Activated CD8-positive, alpha-beta memory T cell treated with anti-CD3 and anti-CD28 coated beads for 48 hours (primary cell): ENCODE results near the gene ZNF528.
A peak's percentile ranks its signal among the peaks of the same experiment; 100 is the strongest.

ENCODE experiments used
- DNase-seq, 3 experiments: peaks; one replicate each; pipeline ENCODE4 v3.0.0-alpha.2; 2020; ENCODE audit warnings: low read depth in 2 of 3, low spot score in 2 of 3

Gene ZNF528

DNA sequence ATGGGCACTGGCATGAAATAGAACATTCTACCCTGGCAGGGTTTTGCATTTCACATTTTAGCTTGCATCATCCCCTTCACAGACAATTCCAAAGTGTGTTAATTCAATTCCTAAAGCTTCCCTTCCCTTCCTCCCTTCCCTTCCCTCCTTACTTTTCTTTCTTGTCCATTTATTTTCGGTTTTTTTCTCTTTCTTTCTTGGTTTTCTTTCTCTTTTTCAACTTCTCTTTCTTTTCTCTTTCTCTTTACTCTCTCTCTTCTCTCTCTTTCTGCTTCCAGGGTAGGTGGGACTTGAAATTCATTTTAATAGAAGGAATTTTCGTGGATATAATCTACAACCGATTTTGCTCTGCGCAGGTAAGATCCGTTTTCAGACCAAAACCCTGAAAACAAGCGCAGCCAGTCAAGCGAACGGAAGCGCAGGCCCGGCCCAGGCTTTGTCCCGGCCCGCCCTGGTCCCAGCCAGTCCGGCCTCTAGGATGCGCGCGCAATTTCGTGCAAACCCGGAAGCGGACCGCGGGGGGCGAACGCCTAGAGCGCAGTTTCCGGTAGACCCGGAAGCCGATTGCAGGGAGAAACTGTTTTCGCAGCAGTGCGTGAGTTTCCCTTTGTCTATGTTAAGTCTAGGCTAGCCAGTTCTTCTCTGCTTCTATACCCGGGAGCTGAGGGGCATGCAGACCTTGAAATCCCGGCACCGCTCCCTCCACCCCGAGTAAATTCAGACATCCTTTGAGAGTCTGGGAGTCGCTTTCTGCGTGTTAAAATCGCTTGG, at the start of gene ZNF528:
ZNF528 (plus strand) TSS at position 540 of the 771 bp plus-strand sequence. CDS start 4,165 bp downstream, outside the sequence.
- DNase-seq: peak; percentile 81 to 93 (median 90)

DNA sequence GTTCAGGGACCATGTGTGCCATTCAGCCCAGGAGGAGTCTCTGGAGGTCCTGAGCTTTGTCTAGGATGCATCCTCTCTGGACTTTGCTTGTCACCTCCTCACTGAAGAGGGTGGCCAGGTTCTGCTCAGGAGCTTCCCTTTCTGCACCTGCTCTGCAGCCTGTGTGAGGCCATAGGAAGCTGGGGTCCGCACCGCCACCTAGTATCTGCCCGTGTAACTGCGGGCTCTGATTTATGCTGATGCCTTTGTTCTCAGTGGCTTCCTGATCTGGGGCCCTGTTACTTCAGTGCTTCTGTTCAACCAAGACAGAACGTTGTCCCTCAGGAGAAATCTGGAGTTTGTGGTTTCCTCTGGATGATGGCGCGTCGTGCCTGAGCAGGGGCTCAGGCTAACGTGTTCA, 46.1 kb upstream of the ZNF528 start:
- DNase-seq: no peak

DNA sequence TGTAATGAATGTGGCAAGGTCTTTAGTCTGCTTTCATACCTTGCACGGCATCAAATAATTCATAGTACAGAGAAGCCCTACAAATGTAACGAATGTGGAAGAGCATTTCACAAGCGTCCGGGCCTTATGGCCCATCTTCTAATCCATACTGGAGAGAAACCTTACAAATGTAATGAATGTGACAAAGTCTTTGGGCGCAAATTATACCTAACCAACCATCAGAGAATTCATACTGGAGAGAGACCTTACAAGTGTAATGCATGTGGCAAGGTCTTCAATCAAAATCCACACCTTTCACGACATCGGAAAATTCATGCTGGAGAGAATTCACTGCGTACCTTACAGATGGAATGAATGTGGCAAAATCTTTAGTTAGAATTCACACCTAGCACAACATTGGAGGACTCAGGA, 31.2 kb upstream of the ZNF528 start:
- DNase-seq: no peak

DNA sequence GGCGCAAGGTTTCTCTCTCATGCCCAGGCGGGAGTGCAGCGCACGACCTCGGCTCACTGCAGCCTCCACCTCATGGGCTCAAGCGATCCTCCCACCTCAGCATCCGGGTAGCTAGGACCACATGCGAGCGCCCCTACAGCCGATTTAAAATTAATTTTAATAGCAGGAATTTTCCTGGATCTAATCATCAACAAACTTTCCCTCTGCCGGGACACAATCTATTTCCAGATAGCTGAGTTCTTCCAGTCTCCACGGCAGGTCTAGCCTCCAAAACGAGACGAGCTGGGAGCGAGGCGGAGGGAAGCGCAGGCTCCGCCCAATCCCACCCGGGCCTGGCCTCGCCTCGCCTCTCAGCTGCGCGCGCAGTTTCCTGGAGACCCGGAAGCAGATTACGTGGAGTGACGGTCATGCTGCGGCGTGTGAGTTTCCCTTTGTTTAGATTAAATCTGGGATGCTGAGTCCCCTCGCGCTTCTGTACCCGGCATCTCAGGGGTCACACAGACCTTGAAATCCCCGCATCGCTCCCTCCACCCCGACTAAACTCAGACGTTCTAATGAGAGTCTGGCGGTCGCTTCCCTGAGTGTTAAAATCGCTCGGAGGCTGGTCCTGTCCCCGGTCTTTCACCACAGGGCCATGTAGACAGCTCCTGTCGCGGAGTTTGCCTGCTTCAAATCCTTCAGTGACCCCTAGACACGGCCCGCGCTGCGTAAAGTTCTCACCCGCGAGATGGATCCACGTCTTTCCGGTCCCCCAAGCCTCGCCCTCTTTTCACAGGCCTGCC, 27.9 kb upstream of the ZNF528 start, which contains the start of gene ZNF880:
ZNF880 (plus strand) TSS at position 365 of the 782 bp plus-strand sequence; CDS start at position 408, 43 bp downstream.
- peak; percentile 70 to 90 (median 77) for DNase-seq

DNA sequence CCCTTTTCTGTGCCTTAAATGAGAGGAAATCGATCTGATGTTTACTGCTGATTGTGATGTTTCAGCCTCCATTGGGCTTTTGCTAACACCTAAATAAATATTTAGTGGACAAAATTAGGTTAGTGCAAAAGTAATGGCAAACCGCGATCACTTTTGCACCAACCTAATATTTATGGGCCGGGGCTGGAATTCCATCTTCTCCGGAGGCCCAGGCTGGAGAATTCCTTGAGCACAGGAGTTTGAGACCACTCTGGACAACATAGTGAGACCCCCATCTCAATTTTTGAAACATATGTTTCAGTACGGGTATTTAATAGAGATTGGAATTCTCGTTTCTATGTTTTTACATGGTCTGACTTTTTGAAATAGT, 27.3 kb upstream of the ZNF528 start:
- no peak for DNase-seq

DNA sequence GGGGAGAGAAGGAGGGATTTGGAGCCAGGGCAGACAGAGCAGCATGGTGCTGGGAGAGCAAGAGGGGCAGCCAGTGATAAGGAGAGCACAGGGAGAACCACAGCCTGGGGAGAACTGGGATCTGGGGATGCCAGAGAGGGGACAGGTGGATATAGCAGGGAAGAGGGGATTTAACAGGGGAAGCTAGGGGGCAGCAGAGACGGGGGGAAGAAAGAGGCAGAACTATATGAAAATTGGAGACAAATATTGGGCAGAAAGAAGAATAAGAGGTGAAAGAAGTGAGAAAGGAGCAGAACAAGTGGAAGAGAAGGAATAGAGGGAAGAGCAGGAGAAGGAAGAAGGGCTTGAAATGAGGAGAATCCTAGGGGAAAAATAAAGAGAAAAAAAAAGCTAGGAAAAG, 6.5 kb upstream of the ZNF528 start:
- no peak for DNase-seq

DNA sequence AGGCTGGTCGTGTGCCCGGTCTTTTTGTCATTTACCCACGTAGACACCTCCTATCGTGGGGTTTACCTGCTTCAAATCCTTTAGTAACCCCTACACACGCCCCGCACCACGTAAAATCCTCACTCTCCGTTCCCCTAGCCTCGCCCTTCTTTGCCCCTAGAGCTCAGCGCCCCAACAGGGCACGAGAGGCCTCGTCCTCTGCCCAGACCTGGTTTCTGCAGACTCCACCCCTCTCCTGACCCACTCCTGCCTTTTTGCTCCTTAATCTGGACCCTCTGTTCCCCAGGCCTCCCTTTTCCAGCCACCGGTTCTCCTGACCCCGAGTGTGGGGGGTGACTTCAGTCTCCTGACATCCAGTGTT, 412 bp downstream of the ZNF528 start:
- no peak for DNase-seq

DNA sequence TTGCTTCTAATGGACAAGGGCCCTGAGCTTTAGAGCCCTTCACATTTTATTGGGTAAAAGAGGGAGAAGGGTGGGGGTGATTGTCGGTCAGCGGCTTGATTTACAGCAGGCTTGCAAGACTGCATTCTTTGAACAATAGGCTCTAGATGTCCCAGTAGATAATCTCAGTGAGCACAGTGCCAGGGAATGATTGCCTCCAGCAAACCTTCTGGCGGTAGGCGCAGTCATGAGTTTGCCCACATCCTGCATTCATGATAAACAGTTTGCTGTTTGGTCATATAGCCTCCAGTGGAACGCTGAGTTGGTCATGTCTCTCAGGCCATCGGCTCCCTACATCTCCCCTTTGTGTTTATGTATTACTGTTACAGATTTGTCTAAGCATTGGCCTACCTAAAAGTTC, 12.6 kb downstream of the ZNF528 start:
- DNase-seq: no peak

DNA sequence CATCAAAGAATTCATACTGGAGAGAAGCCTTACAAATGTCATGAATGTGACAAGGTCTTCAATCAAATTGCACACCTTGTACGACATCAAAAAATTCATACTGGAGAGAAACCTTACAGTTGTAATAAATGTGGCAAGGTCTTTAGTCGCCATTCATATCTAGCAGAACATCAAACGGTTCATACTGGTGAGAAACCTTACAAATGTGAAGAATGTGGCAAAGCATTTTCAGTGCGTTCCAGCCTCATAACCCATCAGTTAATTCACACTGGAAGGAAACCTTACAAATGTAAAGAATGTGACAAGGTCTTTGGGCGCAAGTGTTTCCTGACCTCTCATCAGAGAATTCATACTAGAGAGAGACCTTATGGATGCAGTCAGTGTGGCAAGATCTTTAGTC, 18.1 kb downstream of the ZNF528 start:
- DNase-seq: no peak

DNA sequence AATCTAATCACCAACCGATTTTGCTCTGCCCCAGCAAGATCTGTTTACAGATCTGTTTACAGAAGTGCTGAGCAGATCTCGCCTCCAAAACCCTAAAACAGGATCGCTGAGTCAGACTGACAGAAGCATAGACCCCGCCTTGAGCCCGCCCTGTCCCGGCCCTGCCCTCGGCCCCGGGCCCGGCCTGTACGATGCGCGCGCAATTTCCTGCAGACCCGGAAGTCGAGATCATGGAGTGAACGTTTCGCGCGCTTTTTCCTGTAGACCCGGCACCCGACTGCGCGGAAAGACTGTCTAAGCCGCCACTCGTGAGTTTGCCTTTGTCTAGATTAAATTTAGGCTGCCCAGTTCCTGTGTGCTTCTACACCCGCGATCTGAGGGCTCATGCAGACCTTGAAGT, 31.3 kb downstream of the ZNF528 start, which contains the start of gene ZNF534:
ZNF534 (plus strand) TSS at position 212 of the 400 bp plus-strand sequence. CDS start 2,327 bp downstream, outside the sequence.
- DNase-seq: no peak

DNA sequence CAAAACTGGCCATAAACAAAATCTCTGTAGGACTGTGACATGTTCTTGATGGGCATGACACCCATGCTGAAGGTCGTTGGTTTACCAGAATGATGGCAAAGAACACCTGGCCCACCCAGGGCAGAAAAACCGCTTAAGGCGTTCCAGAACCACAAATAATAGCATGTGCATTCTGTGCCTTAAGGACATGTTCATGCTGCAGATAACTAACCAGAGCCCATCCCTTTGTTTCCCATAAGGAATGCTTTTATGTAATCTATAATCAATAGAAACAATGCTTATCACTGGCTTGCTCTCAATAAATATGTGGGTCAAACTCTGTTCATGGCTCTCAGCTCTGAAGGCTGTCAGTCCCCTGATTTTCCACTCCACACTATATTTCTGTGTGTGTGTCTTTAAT, 44.5 kb downstream of the ZNF528 start:
- no peak for DNase-seq

DNA sequence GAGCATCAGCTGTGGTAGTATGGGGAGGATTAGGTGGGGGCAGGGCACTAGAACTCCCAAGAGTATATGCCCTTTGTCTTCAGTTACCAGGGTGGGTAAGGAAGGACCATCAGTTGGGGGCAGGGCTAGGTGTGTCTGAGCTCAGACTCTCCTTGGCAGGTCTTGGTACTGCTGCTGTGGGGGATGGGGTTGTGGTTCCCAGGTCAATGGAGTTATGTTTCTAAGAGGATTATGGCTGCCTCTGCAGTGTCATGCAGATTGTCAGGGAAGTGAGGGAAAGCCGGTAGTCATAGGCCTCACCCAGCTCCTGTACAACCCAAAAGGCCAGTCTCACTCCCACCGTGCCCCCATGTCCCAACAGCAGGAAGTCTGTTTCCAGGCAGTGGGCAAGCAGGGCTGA, 46.9 kb downstream of the ZNF528 start:
- DNase-seq: no peak

DNA sequence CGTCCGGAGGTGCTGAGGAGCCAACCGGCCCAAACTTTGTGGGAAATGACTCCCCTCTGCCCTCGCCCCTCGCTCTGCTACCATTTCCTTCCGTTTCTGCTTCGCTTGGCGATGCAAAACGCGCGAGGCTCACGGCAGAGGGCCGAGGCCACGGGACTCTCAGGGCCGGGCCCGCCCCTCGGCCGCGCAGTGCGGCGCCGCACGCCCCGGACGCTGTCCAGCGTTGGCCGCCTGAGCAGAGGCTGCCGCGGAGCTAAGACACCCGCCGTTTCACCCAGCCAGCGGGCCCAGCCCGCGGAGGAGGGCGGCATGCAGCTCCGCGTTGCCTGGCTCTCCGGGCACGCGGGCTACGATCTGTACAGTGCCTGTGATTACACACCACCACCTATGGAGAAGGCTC, 53.6 kb downstream of the ZNF528 start:
- DNase-seq: no peak

DNA sequence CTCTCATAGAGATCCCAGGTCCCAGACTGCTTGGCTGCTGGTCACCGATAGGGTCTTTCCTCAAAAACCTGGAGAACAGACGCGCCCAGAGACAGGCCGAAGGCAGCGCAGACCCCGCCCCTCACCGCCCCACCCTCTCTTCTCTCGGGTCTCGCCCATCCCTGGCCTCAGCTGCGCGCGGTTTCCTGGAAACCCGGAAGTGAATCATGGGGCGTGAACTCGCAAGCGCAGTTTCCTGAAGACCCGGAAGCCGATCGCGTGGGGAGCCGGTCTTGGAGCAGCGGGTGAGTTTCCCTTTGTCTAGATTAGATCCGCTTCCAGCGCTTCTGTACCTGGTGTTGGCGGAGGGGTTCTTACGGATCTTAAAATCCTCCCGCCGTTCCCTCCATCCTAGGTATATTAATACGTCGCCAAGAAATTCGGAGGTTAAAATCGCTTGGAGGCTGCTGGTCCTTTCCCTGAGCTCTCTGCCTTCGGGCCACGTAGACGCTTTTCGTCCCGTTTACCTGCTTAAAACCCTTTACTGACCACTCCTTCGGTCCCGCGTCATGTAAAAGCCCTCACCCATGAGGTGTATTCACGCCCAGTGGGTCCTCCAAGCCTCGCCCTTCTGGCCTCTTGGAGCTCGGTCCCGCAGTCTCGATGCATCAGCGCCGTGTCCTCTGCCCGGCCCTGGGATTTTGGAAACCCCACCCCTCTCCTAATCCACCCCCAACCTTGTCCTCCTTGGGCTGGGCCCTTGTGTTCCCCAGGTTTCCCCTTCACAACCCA, 55.9 kb downstream of the ZNF528 start, which contains the start of gene ZNF578:
ZNF578 (plus strand) TSS at position 230 of the 771 bp plus-strand sequence. CDS start 48,293 bp downstream, outside the sequence.
- DNase-seq: peak; percentile 13 to 44 (median 36)

DNA sequence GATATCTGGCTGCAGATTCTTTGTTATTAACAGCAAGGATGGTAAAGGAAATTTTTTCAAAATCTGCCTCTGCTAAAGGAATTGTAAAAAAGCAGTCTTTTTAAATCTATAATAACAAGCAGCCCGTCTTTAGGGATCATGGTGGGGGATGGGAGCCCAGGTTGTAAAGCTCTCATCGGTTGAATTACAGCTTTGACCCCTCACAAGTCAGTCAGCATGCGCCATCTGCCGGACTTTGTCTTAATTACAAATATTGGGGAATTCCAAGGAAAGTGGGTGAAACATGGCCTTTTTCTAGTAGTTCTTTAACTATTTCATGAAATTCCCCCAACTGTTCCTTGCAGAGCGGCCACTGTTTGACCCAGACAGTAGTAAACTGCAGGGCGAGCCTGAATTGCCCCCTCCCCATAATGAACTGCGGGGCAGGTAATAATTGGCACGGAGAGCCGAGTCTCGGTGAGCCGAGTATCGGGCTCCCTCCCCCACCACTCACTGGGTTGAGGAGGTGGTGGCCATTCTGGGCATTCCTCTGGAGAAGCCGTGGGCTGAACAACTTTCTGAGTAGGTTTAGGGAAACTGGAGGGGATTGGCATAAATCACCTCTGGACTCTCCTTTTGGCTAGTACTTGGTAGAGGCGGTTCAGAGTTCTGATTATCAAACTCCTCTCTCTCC, 67.3 kb downstream of the ZNF528 start:
- DNase-seq: no peak
